Left kidney (tissue), 8 donors: ENCODE data around the gene OR7D2. TPM values are rescaled to one million over a fixed set of nuclear protein-coding genes. Genes with fewer than 3 reads are reported as not detected.
"Not testable (repeated sequence)": the region's sequence is repeated elsewhere in the genome, so short reads cannot be mapped to it uniquely, and the experiment has no call there.

ENCODE experiments used
- DNase-seq: peaks from one replicate; pipeline ENCODE4 v3.0.0-alpha.2; 2013
- long read RNA-seq, 8 donors: transcript quantifications; one replicate each; lab custom pipeline, GENCODE V29; 2026
- polyA plus RNA-seq: library from polyadenylated mRNA; unstranded; fragments of 120-200 nt; gene quantifications from one replicate; pipeline ENCODE4 v1.2.1, GENCODE V29; 2013; ENCODE audit not compliant: insufficient read length

The OR7D2 gene
- 0.10 TPM for polyA plus RNA-seq
- long read RNA-seq, donor 1: 0 reads
- long read RNA-seq, donor 2: 0 reads
- long read RNA-seq, donor 3: 0 reads
- long read RNA-seq, donor 4: 0 reads
- long read RNA-seq, donor 5: 0 reads
- long read RNA-seq, donor 6: 0 reads
- long read RNA-seq, donor 7, partial matches to known transcripts: 0 of 1 reads
- long read RNA-seq, donor 7, other reads (novel, unspliced or antisense): 0 of 1 reads
- long read RNA-seq, donor 8: 0 reads

DNA sequence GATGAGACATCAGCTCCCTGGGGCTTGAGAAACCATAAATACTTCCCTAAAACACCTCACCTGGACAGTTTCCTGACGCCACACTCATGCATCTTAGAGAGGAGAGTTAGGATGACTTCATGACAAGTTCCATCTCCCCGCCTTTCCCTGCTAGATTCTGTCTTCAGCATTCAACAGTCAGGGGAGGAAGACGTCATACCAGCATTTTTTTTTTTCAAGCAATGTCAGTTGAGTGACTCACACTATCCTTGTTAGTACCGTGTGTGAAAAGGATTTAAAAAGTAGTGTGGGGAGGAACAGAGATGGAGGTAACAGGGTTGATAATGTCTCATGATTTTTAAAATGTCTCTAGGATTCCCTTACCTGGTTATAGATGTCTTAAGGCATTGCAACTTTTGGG is at the start of gene OR7D2:
Gene OR7D2 (plus strand): TSS at position 79 of the 400 bp plus-strand sequence. CDS start 6,803 bp downstream, outside the sequence.
- no peak for DNase-seq

DNA sequence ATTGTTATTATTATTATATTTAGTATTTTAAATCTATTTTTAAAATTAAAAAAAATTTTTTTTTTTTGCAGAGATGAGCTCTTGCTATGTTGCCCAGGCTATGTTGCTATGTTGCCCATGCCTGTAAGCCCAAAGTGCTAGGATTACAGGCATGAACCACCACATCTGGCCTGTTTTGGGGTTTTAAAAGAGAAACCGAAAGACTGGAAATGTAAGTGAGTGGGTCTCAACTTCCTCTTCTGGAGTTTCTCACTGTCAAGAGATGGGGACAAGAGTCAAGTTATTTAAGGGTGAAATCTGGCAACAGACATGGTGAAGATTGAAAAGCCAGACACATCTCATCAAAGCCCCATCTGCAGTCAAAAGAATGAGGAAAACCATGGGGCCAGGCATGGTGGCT is 47.8 kb upstream of the OR7D2 start:
- no peak for DNase-seq

DNA sequence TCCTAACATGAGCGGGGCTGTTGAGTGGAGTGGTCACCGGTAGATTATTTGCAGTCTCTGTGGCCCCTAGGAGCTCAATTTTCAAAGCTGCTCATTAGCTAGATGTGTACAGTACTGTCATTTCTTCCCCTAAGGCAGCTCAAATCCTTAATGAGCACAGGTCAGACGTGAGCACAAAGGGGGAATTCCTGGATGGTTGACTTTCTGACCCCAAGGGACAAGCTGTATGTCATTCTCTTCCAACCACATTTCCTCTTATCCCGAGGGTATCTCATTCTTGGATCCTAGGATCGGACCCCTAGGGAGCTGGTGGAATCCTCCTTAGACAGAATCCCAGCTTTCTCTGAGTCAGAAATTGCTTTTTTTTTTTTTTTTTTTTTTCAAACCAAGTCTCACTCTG is 46.4 kb upstream of the OR7D2 start:
- DNase-seq: no peak

DNA sequence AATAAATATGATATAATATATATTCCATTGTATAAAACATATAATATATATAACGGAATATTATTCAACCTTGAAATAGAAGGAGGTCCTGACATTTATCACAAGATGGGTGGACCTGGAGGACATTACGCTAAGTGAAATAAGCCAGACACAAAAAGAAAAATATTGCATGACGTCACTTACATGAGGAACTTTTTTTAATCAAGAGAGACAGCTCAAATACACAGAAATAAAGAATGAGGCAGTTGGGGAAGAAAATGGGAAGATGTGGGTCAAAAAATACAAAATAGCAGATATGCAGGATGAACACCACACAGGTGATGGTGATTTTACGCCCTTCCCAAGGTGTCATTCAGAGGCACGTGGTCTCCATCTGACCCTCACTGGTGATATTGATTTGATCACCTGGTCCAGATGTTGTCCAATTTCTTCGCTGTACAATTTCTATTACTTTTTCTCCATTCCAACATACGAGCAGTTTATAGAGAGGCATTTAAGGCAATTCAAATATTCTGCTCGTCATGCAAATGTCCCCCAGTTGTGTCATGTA is 39.1 kb upstream of the OR7D2 start:
- DNase-seq: no peak

DNA sequence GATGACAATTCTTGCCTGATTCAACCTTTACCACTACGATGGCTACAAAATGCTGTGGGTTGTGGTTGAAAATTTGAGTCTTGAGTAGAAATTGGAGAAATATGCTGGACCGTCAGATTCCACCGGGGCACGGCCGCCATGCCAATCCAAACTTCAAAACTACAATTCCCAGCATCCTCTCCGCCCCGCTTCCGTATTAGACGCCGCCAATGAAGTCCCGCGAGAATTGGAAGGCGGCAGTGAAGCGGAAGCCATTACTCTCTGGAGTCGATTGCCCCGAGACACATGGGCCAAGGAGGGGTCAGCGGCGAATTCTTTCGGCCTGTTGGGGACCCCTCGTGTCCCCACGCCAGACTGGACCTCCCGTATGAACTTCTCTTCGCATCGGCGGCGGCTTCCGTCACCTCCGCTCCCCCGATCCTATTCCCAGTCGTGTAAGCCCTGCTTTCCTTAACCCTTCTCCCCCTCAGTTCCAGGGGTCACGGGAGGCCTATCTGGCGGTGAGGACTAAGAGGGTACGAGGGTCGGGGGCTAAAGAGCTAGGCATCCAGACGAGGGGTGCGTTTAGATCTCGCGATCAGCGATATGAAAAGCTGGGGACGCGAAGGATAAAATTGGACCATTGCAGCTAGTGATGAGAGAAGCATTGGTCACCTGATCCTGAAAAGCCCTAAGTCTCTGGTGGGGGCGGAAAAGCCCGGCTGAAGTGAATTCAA is 38.5 kb upstream of the OR7D2 start, which contains the start of gene ZNF317:
Gene ZNF317 (plus strand): TSS at position 239 of the 716 bp plus-strand sequence. CDS start 15,620 bp downstream, outside the sequence.
- DNase-seq: peak; percentile 97

DNA sequence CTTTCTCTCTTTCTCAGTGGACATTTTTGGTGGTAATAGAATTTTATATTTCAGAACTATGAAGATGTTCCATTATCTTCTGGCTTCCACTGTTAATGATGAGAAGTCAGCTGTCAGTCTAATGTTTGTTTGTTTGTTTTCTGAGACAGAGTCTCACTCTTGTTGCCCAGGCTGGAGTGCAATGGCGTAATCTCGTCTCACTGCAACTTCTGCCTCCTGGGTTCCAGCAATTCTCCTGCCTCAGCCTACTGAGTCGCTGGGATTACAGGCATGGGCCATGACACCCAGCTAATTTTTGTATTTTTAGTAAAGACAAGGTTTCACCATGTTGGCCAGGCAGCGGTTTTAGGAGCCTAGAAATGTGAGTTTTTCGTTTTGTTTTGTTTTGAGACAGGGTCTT is 33.9 kb upstream of the OR7D2 start:
- DNase-seq: no peak

DNA sequence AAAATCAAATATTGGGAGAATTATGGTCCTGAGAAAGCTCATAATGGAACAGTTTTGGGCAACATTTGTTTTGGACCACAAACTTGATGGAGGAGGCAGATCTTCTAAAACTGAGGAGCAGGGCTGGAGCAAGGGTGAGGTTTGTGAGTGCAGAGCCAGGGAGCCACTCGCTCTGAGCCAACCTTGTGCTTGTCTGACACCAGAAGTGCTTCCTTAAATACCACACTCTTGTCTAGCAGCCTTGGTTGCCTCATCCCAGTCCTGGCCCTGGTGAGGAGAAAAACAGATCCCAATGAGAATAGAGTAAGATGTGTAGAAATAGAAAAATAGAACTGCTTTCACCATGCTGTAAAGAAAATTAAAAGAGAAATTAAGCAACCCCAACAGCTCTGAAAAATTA is 31.9 kb upstream of the OR7D2 start:
- DNase-seq: no peak

DNA sequence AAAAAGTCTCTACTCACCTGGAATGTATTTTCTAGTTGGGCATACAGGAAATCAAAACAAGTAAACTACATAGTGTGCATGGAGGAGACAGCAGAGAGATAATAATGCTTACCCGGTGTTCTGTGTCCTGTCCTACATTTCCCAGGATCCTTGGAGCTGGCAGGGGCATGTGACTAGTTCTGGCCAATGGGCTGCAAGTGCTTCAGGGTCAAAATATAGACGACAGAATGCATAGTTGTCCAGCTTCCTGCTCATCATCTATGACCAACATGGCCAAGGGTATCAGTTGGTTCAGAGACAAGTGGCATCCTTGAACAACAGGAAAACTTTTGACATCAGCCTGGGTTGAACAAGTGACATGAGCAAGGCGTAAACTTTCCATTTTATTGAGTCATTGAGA is 30.1 kb upstream of the OR7D2 start:
- DNase-seq: no peak

DNA sequence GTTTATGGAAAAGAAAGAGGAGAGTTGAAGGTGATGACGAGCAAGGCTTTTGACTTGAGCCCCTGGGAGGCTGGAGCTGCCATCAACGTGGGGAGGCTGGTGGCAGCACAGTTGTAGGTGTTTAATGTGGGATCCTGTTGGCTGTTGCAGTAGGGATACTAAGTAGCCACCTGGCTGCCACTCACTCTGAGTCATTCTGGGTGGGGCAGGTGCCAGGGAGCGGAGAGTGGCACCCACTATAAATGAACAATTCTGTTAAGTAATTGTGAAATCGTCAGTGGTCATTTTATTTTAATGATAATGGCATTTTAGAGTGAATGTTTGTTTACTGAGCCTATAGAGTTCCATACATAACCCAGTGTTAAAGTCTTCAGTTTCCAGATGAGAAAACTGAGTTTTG is 28.8 kb upstream of the OR7D2 start:
- no peak for DNase-seq

DNA sequence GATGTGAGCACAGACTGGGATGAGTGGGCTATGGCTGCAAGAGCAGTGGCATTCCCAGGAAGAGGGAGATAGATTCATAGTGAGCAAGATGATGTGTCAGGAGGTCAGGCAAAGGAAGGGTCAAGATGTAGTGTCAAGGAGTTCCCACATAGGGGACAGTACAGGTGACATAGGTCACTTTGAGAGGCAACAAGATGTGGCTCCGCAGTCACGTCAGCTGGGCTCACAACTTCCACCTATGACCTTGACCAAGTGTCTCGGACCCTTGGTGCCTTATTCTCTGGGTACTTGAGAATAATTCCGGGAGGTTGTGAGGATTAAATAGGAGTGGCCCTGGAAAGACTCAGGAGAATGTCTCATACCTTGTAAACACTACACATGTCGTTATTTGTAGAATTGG is 28.1 kb upstream of the OR7D2 start:
- DNase-seq: no peak

DNA sequence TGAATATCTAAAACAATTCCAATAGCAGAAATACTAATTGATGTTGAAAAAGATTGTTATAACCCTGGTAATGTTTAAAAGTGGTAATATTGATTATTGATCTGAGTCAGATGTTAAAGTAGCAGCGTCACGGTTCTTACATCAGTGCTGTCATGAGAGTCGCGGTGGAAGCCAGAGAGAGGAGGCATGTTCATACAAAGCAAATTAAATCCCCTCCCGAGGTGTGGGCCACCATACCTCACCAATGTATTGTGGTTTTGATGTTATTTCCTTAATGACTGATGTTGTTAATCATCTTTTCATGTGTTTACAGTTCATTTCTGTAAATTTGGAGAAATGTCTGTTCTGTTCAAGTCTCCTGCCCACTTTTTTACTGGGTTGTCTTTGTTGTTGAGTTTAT is 27.4 kb upstream of the OR7D2 start:
- DNase-seq: no peak

DNA sequence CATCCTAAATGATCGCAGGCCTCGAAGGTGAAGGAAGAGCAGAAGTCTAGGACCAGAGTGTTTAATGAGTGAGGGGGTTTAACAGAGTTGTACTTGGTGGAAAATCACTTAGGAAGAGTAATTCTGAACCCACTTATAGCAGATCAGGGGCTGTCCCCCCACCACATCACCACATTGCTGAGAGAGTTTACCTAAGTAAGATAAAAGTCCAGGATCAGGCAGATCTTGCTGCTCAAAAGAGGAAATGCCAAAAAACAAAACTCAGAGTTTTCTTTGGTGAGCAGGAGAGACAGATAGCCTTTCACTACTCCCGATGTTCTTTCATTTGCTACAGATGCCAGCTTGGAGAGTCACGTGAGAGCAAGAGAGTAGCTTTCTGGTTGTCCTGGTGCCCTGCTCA is 23.2 kb upstream of the OR7D2 start:
- no peak for DNase-seq

DNA sequence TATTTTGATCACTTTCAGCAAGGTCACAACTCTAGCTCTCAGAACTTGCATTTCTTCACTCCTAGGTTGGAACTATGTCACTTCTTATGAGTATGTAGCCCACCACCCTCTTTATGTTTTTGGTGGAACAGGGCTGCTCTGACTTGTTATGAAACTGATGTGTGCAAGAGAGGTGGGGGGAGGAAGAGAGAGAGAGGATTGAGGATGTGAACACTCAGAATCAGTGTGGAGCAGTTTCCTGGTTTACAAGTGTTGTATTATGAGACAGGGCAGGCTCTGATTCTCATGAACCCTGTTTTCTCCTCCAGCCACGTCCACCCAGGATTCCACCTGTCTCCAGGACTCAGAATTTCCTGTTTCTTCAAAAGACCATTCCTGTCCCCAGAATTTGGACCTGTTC is 22.5 kb upstream of the OR7D2 start:
- no peak for DNase-seq

DNA sequence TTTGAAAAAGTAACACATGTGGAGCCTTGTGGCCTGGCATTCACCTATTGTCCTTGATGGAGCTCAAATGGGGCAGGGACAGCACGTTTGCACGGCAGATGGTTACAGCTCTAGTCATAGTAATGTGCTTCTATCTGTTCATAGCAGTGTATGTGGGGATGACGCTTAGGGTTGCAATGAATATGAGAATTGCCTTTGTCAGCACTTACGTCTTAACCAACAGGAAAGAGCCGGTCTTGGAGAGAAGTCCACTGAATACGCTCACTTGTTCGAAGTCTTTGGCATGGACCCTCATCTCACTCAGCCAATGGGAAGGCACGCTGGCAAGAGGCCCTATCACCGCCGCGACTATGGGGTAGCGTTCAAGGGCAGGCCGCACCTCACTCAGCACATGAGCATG is 18.9 kb upstream of the OR7D2 start:
- DNase-seq: no peak

DNA sequence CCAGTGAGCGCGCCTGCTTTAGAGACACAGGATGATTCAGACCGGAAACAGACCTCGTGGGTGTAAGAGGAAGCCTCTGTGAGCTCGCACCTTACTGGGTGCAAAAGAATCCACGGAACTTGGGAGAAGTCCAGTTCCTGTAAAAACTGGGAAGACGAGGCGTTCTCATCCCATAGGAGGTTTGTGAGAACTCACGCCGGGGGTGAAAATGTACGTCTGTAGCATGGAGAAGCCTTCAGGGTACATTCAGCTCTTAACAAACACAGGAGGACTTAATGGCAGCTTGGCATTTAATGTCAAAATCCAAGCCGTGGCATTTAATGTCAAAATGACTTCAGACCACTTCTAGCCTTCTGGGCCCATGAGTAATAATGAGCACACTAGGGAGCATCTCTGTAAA is 17.4 kb upstream of the OR7D2 start:
- DNase-seq: no peak

DNA sequence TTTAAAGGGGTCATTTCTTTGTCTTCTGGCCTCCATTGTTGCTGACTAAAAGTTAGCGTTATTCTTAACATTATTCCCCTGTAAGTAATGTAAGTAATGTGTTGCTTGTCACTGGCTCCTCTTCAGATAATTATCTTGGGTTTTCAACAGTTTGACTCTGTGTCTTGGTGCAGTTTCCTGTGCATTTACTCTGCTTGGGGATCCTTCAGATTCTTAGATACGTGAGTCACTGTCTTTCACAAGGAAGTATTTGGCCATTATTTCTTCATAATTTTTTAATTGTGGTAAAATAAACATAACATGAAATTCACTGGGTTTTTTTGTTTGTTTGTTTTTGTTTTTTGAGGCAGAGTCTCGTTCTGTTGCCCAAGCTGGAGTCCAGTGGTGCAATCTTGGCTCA is 13.5 kb upstream of the OR7D2 start:
- no peak for DNase-seq

DNA sequence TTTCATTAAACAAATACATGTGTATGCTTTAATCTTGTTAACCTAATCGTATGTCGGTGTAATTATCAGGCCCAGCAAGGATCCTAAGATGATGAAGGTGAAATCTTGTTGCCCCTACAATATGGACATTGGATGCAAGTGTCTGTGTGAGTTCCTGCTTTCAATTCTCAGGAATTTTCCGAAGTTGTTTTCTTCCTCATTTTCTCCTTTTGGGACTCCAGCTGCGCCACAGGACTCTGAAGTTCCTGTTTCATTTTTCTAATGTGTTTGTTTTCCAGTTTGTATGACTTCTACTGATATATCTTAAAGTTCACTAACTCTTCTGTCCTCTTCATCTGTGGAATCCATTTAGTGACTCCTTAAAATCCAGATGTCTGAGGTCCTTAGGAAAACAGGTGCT is 11.9 kb upstream of the OR7D2 start:
- no peak for DNase-seq

DNA sequence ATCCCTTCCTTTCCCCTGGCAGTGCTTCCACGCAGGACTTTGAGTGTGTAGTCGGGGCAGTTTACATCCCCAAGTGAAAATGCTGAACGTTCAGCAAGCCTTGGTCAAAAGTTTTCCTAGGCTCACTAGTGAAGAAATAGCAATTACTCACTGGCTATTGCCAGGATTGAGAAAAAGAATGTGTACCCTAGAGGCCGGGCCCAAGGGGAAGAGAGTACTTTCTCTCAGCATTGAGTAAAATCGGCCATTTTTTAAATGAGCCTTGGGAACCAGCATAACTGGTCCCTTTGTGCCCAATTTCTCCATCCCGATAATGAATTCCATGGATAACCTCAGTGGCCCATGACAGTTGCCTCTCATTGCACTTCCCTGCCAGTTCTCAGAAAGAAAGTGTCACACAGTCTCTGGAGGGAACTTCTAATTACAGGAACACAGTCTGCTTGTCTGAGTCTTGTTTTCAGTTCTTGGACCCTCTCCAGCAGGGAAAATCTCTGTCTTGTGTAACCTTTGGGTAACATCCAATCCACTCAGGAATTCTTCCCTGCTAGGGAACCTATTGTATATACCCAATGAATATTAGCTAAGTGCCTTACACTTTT is 7.3 kb upstream of the OR7D2 start:
- DNase-seq: no peak

DNA sequence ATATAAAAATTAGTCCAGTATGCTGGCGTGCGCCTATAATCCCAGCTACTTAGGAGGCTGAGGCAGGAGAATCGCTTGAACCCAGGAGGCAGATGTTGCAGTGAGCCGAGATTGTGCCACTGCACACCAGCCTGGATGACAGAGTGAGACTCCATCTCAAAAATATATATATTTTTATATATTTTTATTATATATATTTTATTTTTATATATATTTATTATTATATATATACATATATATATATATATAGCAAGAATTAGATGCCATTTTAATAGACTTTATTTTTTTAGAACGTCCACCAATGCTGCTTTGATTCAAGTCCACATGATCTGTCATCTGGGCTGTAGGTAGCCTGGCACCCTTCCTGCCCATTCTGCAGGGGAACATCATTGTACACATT is 3.5 kb upstream of the OR7D2 start:
- no peak for DNase-seq

DNA sequence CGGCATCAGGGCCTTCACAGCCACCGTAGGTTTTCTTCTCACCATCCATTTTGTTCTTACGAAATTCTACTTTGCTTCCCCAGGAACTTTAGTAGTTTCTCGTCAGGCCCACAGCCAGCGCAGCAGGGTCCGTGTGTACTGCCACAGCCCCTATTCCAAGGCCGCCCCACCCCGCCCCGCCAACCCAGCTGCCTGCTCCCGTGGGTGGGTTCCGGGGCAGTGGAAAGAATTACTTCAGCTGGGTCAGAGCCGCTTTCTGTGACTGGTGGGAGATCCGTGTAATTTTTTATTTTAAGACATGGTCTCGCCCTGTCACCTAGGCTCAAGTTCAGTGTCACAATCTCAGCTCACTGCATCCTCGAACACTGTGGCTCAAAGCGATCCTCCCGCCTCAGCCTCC is 4.2 kb downstream of the OR7D2 start:
- no peak for DNase-seq

DNA sequence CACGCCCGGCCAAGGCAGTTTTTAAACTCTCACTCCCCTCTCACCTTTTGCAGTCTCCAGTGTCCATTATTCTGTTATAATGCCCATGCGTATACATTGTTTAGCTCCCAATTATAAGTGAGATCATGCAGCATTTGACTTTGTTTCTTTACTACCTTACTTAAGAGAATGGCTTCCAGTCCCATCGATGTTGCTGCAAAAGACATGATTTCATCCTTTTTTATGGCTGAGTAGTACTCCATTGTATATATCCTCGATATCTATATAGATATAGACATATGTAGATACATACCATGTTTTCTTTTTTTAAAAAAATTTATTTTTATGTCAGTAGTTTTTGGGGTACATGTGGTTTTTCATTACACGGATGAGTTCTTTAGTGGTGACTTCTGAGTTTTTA is 8.4 kb downstream of the OR7D2 start:
- DNase-seq: no peak

DNA sequence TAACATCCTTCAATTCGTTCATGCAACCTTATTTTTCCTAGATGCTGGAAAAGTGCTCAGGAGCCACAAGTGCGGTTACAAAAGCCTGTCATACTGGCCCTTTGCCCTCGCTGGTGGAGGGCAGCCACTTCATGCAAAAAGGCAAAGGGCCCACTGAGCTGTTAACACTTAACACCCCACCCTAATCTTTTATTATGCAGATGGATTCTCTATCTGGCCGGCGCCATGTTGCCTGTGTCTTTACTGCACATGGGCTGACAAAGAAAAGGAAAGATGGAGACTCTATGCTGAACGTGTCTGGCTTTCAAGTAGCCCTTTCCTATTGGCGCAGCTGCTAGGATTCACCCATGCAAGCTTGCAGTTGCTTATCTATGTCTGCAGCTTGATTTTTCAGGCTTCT is 10.8 kb downstream of the OR7D2 start:
- no peak for DNase-seq

DNA sequence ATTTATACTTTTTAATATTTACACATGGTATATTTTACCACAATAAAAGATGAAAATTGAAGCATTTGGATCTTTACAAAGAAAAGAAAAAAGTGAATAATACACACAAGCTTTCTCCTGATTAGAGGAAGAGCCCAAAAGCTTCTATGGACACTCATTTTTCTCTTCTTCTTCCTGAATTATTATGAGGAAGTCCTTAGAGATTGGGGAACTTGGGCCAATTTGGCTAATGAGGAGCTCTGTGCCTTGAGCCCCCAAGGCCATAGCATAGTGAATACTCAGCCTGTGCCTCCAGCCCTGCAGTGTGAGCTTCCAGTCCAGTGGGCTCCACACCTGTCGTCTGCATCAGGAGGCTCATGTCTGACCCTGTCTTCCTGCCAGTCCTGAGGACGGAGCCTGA is 19.3 kb downstream of the OR7D2 start:
- DNase-seq: not testable (repeated sequence)
